SK-MEL-5 (cell line): ENCODE data around the gene ARSK. TPM values are rescaled to one million over a fixed set of nuclear protein-coding genes. Genes with fewer than 3 reads are reported as not detected.

Experiments used
- DNase-seq: peaks from one replicate; pipeline ENCODE4 v3.0.0-alpha.2; 2016; ENCODE audit warnings: low read depth, low spot score
- in situ Hi-C: cut with HindIII; loops from 2 replicates; pipeline ENCODE4 v1.10.0; 2016; ENCODE audit warnings: low sequenced_read_pairs, high pct_unique_total_duplicates, low pct_unique_long_range_greater_than_20kb
- total RNA-seq: library from RNA; depleted of rRNA; stranded (reverse); fragments of >200 nt; shearing (Covaris generic); gene quantifications from 2 replicates; pipeline ENCODE4 v1.2.3, GENCODE V29; 2014

ARSK gene
- total RNA-seq, 1 experiment from 2014 or later, result 3.9 TPM

DNA sequence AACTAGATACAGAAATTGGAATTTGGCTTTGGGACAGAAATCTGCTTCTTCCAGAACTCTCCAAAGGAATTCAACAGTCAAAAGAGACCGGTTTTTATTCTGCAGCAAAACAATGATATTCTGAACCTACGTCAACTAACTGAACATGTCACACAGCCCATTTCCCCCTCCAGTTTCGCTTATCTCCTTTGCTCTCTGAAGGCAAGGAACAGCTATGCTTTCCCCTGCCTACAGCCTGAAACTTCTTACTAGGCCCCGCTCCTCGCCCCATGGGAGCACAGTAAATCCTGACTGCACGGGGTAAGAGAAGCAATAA, 612 bp upstream of the ARSK start:
- no peak for DNase-seq
- in situ Hi-C loops, result no loop called here

- DNase-seq, result no peak
- in situ Hi-C loops, result no loop called here
Measured at GRCh38 chr5:95555553-95555952, 652 bp downstream of the ARSK start.

GRCh38 chr5:95557841-95558240, 2.9 kb downstream of the ARSK start:
- no peak for DNase-seq
- in situ Hi-C loops, result no loop called here

DNA sequence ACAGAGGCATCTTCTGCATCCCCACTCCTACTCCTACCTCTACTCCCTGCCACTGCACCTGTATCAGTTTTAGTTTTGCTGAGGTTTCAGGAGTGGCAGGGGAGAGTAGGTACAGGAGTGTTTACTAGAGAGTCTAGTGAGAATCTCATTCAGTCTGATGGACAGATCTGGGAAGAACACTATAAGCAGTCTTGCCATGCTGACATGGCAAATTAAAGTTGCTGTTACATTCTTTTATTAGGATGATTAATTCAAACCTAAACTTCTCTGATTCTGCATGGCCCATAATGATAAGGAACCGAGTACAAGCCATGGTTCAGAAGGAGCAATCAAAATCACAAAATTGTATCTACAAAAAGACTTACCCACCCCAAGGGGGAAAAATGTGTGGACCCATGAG, 7.4 kb downstream of the ARSK start:
- in situ Hi-C loops, result no loop called here
- DNase-seq, result no peak

DNA sequence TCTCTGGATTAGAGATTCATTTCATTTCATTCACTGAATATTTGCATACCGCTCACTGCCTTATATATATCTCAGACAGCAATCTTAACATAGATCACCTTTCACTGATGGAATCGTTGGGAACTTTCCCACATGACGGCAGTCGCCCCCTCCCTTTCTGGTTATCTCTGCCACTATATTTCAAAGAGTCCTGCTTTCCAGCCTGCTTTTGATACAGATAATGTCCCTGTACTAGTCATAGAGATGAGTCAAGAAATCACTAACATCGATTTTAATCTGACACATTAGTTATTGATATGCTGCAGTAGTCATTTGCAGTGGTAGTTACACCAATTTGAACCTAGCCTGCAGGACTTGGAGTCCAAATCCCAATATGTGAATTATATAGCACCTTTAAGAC, 8.5 kb downstream of the ARSK start:
- in situ Hi-C loops, result no loop called here
- no peak for DNase-seq

- in situ Hi-C loops, result no loop called here
- DNase-seq, result no peak
Measured at GRCh38 chr5:95564450-95564849, 9.5 kb downstream of the ARSK start.

GRCh38 chr5:95565280-95565920, 10.5 kb downstream of the ARSK start:
- in situ Hi-C loops, result no loop called here

GRCh38 chr5:95572016-95572415, 17.1 kb downstream of the ARSK start:
- DNase-seq, result no peak
- in situ Hi-C loops, result no loop called here

More at GRCh38 chr5:95565280-95565920, 10.5 kb downstream of the ARSK start:
- DNase-seq, result no peak

DNA sequence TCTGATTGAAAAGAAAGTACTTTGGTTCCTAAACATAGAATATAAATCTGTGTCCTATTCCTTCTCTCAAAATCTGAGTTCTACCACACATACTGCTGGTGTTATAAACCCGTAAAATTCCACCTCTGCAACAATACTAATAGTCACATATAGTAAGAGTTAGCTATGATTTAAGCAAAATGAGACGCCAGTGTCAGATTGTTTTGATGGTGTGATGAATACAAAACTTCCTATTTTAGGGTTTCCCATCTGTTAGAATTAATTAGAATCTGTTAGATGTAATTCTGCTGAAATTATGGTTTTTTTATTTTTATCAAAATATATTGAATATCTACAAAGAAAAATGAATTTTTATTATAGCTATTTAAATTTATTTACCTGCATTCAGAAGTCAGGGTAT, 26.7 kb downstream of the ARSK start:
- no peak for DNase-seq
- in situ Hi-C loops, result no loop called here

GRCh38 chr5:95583992-95584391, 29.1 kb downstream of the ARSK start:
- in situ Hi-C loops, result no loop called here
- no peak for DNase-seq

DNA sequence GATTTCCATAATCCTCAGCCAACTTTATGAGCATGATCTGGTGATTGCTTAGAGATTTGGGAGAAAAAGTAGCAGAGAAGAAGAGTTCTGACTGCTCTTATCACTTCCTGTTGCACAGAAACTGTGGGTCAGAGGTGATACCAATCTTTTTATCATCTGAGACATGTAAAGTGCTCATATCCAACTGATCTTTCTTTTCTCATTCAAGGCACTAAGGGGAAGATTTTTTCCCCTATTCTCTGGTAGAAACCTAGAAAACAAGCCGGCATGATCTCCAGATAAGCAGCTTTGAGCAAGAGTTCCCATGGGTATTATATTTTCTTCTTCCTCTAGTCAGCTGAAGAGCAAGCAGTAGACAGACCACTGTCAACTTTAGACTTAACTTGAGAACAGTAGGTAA, 36.0 kb downstream of the ARSK start:
- in situ Hi-C loops, result no loop called here
- no peak for DNase-seq

DNA sequence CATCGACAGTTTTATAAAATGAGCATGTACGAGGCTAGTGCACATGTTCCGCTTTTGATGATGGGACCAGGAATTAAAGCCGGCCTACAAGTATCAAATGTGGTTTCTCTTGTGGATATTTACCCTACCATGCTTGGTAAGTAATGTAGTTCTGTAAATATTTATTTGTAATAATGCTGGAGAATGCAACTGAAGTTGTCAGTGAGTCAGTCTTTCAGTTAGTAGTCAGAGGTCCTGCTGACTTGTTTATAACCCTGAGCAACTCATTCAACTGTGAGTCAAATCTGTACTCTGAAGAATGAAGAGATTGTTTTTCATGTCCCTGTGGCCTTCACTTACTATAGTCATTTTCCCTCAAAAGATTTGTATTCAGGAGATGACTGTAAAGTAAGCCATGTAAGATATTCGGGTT, 36.6 kb downstream of the ARSK start:
- in situ Hi-C loops, result no loop called here
- DNase-seq, result peak; percentile 70

GRCh38 chr5:95595289-95595931, 40.5 kb downstream of the ARSK start:
- in situ Hi-C loops, result no loop called here
- DNase-seq, result no peak

DNA sequence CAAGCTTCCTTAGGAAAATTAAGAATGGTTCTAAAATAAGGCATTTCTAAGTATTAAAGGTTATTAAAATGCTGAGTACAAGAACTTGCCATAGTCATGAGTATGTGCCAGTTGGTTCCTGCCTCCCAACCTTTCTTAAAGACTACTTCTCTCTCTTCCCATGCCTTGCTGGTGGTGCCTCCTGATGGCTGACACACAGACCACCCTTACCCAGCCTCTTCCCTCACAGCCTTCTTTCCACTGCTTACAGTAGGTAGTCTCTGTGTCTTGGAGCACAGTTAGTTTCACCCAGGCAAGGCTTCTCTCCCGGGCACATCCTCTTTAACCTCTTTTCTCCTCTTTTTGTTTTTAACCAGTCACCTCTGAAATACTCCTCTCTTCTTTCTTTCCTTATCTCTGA, 44.4 kb downstream of the ARSK start:
- DNase-seq, result peak; percentile 24
- in situ Hi-C loops, result no loop called here

GRCh38 chr5:95600557-95600956, 45.7 kb downstream of the ARSK start:
- no peak for DNase-seq
- in situ Hi-C loops, result no loop called here

- in situ Hi-C loops, result no loop called here
- DNase-seq, result no peak
Measured at GRCh38 chr5:95605786-95606185, 50.9 kb downstream of the ARSK start.

DNA sequence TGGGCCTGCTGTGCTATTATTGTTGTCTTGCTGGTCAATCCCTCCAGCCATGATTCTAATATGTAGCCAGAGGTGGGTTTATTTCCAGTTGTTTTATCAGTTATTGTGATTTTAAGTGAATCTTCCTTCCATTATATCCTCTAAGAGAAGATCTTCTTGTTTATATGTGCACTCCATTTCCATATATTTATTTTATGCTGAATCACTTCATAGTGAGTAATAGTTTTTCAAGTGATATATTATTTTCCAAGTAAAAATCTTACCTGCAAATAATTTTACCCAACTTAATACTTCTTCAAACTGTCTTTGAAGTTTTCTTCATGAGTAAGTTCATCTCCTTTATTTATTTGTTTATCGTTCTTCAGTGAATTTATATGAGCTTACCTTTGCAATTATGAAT, 51.5 kb downstream of the ARSK start:
- in situ Hi-C loops, result no loop called here
- DNase-seq, result no peak

DNA sequence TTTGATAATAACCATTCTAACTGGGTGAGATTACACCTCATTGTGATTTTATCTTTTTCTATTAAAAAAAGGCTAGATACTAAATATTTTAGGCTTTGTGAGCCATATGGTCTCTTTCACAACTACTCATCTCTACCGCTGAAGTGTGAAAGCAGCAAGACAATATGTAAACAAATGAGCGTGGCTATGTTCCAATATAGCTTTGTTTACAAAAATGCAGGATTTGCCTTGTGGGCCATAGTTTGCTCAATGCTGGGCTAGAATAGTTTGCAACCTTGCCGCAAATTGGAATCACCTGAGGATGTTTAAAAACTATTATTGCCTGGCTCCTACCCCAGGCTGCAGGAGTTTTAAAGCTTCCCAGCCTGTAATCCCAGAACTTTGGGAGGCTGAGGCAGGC, 54.8 kb downstream of the ARSK start:
- in situ Hi-C loops, result no loop called here
- no peak for DNase-seq

DNA sequence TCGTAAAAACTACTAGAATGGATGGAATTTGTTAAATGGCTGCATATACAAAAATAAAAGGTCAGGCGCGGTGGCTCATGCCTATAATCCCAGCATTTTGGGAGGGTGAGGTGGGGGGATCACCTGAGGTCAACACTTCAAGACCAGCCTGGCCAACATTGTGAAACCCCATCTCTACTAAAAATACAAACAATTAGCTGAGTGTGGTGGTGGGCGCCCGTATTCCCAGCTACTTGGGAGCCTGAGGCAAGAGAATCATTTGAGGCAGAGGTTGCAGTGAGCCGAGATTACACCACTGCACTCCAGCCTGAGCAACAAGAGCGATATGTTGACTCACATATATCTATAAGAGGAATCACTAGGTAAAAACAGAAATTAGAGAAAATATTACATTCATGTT, 55.6 kb downstream of the ARSK start:
- in situ Hi-C loops, result no loop called here
- DNase-seq, result no peak

DNA sequence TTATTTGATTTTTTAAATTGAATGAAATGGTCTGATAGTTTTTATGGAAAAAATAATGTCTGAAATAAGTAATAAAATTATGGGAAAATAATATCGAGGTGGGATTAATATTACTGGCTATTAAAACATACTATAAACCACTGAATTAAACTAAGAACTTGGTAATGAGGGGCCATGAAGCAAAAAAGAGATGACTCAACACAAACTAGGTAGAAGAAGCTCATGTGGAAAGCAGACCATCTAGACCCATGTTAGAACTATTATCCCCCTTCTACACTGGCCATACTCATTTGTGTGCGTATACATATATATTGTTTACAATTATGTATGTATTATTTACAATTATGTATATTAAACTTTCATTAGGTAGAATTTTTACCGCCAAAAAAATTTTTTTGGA, 56.5 kb downstream of the ARSK start:
- in situ Hi-C loops, result no loop called here
- DNase-seq, result no peak
